Hematopoietic multipotent progenitor cell treated with erythropoietin and hydrocortisone succinate and interleukin-3 and kit ligand, for 6 days (in vitro differentiated cells): Measurements from ENCODE around the gene TMEM260.
"Not testable (repeated sequence)": the region's sequence is repeated elsewhere in the genome, so short reads cannot be mapped to it uniquely, and the experiment has no call there.

Experiments used
- DNase-seq: peaks from one replicate; pipeline ENCODE4 v3.0.0-alpha.2; 2015

The TMEM260 gene

DNA sequence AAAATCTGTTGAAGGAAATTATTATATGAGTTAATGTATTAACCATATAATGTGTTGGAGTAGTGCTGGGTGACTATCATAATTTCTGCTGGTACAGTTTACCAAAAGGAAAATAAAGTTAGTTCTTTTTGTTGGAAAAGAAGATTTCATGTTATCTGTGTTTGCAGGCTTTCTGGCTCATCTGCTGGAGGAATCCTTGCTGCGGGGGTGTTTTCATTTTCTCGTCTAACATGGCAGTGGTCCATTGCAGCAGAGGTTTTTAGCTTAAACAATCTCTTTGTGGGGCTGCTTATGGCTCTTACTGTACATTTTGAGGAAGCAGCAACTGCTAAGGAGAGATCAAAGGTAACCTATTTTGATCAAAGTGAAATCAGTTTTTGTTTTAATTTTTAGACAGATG is 24.1 kb downstream of the TMEM260 start:
- DNase-seq, result no peak

DNA sequence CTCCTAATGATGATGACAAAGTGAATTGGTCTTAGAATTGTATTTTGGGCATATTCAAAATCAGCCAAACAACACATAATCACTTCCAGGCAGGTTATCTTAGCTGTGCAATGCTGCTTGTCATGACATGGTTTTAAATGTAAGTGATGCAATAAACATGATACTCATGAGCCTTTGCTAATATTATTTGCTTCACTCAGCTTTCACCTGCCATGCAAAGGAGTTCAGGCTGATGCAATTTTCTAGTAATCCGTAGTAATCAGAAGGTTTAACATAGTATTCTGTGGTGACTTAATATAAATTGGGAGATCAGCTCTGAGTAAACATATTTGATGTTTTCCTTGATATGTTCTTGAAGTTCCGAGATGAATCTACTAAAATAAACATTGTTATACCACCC is 29.1 kb downstream of the TMEM260 start:
- DNase-seq, result no peak

DNA sequence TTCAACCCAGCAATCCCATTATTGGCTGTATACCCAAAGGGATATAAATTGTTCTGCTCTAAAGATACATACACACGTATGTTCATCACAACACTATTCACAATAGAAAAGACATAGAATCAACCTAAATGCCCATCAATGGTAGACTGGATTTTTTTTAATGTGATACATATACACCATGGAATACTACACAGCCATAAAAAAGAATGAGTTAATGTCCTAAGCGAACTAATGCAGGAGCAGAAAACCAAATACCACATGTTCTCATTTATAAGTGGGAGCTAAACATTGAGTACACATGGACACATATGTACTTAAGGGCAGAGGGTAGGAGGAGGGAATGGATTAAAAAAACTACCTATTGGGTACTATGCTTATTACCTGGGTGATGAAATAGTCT is 32.1 kb downstream of the TMEM260 start:
- DNase-seq, result not testable (repeated sequence)

DNA sequence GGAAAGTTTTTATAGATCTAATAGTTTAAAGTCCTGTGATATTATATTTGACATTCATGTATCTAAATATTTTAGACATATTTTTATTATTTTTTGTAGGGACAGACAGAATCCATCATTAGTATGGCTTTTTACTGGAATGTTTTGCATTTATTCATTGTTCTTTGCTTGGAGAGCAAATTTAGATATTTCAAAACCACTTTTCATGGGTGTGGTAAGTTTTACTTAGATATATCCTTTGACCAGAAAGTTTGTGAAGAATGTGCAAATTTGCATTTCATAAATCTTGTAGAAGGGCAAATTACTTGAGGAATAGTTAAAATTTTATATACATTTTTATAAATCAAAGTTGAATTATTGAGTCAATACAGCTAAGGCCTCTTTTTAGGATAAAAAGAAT is 37.5 kb downstream of the TMEM260 start:
- no peak for DNase-seq

DNA sequence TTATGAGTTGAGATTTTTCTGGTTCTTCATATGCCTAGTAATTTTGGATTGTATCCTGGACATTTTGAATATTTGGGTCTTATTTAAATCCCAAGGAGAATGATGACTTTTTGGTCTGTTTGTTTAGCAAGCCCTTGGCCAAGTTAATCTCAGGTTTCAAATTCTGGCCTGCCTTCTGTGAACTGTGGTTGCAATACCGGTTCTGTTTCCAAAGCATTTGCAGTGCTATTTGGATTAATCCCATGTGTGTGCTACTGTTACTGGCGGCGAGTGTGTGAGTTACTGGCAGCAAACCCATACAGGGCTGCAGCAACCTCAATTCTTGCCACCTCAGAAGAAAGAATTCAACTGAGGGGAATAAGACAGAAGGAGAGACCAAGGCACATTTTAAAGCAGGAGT is 51.1 kb downstream of the TMEM260 start:
- no peak for DNase-seq

DNA sequence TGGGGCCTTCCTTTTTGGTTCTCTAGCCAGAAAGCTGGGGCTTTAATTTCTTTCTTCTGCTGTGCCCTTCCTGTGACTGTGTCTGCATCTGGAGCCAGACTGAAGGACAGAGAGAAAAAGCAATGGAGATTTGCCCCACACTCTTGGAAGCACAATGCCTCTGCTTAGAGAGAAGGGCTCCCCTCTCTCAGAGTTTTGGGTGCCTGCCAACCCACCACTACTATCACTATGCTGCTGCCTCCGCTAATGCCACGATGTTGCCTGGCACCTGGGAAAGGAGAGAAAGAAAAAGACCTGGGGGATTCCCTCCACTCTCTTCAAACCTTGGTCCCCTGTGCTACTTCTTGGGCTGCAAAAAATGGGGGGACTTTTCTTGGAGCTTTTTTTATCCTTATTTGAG is 52.6 kb downstream of the TMEM260 start:
- peak; percentile 55 for DNase-seq

DNA sequence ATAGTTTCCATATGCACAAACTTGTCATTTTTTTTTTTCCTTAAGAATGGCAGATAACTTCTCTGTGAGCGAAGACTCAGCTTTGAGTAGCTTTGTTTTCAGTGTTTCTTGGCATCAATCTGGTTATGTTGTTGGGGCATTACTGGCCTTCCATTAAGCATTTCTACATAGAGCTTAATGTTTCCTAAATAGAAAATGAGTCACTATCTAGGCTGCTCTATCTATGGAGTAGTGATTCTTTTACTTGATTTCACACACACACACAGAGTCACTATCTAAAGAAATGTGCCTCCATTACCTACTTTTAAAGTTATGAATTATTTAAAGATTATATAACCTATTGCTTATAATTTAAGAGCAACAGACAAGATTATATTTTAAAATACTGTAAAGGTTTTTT is 53.9 kb downstream of the TMEM260 start:
- no peak for DNase-seq

DNA sequence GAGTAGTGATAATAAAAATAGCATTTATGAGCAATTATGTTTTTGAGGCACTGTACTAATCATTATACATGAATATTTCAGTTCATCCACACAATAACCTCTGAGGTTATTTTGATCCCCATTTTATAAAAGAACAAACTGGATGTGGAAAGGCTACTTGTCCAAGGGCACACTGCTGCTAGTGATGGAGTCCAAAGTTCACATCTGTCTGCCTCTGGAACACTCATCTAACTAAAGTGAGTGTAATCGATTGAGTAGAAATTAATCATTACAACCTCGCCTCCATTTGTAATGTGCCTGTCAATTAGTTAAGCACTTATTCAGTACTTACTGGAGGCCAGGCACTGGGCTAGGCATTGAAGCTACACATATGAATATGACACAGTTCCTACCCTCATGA is 55.4 kb downstream of the TMEM260 start:
- no peak for DNase-seq

DNA sequence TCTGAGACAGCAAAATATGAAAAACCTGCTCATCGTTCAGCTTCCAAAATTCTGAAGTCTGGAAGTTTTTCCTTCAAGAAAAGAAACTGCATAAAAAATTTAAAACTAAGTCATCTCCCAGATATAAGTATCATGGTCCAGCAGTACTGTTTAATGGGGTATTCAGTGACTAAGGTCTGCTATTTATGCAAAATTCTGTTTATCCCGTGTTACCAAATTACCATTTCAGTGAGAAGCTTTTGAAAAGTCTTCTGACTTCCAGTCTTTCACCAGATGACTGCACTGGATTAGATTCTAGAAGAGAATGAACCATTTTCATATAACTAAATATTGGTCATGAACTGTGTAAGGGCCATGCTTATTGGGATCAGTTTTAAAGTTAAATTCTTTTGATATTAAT is 67.9 kb downstream of the TMEM260 start:
- DNase-seq, result no peak

DNA sequence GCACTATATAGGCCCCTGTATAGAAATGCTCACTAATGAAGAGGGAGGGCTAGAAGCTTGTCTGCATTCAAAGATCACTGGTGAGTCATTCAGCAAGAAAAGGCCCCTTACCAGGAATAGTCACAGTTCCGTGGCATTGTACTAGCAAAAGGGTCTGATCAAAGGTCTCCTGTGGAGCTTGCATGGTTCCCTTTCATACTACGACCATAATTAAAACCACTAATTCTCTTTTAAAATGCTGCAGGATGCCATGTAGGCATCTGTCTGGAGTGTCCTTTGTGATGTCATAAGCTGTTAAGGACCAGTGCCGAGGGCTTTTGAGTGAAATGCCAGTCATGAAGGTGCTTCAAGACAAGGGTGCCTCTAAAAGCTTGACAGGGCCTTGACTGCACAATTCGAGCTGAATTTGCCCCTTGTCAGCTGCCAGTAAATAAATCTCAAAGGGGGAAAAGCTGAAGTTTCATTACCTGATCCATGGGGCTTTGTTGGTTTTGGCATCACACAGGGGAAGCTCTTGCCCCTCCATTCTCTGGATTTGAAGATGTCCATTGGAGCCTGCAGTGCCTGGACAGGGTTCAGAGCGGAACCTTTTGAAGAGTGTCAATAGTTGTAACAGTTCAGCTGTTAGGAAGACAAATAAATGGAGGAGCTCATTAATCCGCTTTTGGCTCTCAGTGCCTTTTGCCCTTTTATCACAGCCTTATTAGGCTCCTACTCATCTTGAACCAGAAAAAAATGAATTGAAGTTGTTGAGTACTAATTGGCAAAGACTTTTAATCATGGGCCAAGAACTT is 69.1 kb downstream of the TMEM260 start:
- DNase-seq, result no peak

DNA sequence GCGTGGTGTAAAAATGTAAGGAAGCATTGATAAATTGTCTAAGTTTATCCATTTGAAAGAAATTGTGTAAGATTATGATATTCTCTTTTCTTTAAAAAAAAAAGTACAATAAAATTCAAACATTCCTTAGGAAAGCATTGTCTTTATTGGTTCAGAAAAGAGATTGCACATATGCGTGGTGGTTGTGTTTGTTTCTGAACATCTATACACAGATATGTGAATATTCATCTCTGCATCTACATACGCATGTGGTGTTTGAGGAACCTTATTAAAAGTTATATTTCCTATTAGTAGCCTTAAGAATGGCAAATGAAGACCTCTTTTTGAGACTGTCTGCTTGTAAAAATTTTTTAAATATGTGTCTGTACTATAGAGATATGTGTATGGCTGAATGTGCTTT is 69.8 kb downstream of the TMEM260 start:
- no peak for DNase-seq

DNA sequence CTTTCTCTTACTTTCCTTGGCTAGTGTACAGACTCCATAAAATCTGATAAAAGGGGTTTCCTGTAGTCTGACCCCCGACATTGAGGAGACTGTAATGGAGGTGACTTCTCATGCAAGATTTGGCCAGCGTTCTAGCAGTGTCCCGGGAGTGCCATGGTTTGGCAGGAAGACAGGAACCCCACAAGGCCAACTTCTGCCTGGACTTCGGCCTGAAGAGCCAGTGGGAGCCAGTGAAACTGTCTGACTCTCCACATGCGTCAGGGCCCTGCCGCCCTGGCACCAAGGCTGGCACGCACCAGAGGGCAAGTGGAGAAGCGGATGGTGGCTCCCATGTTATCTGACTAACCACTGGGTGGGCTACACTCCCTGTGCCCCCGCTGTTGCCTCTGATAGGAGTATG is 70.5 kb downstream of the TMEM260 start:
- no peak for DNase-seq

DNA sequence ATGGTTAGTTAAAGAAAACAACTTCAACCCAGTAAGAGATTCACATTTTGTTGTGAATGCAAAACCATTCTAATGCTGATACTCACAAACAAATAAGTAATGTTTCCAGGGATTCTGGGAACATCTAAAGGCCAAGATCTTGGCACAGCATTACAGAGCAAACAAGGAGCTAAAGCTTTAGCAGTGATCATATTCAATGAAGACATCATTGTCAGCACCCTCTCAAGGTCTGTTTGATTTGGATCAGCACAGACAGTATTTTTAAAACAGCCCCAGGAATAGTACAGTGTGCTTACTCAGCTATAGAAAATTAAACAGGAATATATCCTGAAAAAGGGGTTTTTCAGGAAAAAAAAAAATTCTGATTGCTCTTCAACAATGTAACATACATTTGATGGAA is 71.4 kb downstream of the TMEM260 start:
- no peak for DNase-seq

DNA sequence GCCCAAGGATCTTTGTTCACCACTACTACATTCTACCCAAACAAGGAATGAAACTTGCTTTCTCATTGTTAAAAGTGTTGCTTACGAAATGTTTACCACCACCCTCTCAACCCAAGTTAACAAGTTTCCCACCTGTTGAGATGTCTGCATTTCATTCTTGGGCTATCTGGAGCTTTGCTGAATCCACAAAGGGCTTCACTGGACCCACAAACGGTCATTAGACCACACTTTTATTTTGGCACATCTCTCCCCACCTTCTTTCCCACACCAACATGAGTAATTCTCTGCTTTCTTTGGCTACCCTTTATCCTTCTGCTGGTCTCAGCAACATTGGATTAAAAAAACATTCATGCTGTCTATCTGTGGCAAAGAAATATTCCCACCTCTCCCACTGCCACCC is 78.0 kb downstream of the TMEM260 start:
- no peak for DNase-seq

DNA sequence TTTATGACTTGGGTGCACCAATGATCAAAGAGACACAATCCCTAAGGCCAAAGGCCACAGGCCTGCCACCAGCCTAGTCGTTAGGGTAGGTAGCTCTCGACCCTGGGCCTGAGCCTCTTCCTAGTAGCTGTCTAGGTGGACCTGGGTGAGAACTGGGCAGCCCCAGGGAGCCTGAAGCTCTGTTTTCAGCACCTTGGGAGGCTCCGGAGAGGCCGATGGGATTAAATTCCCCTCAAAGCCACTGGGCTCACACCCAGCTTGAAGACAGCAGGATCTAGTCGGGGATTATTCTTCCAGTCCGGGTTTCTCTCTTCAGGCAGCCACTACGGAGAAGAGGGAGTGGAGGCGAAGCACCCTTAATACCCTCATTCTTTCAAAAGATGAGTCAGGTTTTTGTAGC is 79.8 kb downstream of the TMEM260 start:
- DNase-seq, result no peak

DNA sequence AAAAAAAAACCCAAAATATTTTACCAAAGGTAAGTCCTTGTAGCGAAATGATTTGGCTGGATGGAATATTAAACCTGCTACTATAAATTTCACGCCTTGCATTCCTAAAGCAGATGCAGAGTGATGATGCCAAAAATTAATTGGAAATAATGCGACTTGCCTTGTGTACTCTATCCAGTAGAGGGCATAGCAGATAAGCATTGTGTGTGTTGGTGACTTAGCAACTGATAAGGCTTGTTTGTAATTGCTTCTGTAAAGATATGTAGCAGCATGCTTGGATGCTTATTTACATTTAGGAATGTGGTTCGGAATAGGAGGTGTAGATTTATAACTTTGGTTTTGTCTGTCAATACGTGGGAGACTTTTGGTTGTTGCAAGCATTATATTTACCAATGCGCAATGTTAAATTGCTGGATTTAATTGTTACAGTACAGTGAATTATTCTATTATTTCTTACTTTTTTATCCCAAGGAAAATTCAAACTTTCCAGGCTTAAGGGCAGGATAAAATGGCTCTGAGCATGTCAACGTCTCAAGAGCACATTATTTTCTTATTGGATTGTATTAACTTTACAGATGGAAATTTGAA is 80.5 kb downstream of the TMEM260 start:
- DNase-seq, result peak; percentile 81

DNA sequence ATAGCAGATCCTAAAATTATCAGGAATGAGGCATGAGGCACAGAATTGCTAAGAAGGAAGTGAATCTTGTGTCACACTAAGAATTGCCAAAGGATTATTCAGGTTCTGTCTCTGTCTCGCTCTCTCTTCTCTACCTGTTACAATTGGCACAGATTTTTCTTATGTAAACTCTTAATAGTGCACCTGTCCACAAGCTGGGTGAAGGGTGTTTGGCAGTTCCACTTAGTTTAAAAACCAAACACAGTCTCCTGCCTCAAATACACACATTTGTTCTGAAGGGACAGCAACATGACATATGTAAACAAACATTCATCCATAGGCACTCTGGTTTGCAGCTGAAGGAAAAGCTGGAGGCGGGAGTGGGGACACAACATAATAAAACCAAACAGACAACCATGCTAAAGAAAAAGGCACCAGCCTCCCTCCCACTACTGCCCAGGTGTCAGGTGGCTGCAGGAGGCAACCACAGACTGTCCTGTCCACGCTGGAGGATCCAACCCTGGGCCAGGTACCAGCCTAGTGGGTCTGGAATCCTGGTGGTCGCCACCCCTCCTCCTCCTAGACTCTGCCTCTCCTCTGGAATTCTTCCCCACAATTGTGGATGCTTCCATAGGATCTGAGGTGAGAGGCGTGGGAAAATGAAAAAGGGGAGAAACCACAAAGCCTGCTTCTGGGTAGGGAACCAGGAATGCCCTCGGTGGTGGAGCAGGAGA is 81.2 kb downstream of the TMEM260 start:
- no peak for DNase-seq

DNA sequence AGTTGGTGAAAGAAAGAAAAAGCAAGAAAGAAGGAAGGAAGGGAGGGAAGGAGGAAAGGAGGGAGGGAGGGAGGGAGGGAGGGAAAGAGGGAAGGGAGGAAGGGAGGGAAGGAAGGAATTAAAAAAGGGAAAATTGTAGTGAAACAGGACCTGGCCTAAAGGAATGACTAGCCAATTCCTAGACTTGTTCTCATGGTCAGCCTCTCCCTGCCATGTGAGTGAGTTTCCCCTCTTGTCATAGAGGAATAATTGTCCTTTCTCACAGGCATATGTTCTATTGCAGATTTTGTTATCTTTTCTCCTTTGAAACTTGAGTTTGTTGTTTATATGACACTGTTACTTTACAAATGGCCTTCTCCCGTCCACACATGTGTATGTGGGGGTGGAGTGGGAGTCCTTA is 81.9 kb downstream of the TMEM260 start:
- no peak for DNase-seq

DNA sequence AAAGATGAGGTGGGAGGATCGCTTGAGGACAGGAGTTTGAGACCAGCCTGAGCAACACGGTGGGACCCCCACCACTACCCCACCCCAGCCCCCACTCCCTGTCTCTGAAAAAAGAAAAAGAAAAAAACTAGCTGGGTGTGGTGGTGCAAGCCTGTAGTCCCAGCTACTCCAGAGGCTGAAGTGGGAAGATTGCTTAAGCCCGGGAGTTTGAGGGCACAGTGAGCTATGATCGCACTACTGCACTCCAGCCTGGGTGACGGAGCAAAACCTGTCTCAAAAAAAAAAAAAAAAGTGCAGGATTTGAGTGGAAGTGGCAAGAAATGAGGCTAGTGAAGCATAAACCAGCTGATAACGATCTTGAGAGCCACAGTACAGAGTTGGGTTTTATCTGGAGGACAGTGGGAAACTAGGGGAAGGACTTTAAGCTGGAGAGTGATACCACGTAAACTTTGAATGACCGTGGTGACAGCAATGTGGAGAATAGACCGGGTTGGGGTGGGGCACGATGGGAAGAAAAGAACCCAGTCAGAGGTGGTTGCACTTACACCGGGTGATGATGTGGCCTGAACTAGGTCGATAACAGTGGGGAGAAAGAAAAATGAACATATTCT is 85.3 kb downstream of the TMEM260 start:
- no peak for DNase-seq

DNA sequence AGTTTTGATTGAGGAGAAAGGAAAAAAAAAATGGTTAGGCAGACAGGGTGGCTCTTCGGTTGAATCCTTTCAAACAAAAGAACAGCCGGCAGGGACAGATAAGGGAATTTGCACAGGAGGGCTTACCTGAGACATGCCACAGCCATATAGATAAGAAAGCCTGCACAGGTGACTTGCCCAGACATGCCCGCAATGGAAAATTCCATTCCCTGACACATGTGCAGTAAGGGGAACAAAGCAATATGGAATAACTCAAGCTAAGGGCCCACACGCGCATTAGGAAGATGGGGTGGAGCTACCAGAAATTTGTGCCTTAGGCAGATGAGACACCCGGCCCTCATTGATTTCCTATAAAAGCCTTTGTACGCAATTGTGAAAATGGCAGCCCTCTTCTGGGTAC is 86.7 kb downstream of the TMEM260 start:
- no peak for DNase-seq

DNA sequence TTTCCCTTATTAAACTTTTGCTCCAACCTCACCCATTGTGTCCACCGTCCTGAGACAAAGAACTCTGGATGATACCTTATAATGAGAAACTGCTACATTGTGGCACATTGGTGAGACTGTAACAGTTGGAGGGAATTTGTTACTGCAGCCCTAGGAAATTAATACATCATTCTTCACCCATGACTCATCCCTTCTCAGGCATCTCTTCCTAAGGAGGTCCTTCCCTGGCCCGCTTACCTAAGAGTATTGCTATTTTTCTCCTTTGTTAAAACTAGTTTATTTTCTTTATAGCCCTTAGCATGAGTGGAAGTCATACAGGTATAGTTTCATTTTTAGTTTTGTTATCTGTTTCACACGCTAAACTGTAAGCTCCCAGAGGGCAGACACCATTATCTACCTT is 87.1 kb downstream of the TMEM260 start:
- DNase-seq, result no peak

DNA sequence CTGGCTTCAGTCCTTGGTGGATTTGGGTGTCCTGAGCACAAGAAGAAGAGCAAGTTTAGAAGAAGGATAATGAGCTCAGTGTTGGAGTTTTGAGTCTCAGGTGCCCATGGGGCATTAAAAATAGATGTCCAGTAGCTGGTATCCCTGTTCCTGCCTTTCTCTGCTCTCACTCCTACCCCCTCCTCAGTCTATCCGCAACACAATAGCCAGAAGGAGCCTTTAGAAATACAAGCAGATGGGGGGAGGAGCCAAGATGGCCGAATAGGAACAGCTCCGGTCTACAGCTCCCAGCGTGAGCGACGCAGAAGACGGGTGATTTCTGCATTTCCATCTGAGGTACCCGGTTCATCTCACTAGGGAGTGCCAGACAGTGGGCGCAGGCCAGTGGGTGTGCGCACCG is 87.7 kb downstream of the TMEM260 start:
- DNase-seq, result not testable (repeated sequence)

DNA sequence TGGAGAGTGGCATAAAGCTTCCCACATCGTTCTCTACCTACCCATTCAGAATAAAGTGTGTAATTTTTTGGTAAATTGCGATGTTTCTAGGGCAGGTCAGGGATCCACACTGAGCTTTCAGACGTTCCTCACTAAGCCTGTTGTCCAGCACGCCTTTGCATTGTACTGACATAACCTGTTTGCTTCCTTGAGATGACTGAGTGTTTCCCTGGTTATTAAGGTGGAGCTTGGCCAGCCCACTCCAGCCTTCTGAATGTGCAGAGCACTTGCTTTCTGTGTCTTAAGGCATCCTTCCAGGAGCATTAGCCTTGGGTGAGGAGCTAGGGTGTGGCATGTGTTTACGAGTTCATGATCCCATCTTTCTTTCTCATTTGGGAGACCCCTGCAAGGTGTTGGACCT is 96.4 kb downstream of the TMEM260 start:
- no peak for DNase-seq

DNA sequence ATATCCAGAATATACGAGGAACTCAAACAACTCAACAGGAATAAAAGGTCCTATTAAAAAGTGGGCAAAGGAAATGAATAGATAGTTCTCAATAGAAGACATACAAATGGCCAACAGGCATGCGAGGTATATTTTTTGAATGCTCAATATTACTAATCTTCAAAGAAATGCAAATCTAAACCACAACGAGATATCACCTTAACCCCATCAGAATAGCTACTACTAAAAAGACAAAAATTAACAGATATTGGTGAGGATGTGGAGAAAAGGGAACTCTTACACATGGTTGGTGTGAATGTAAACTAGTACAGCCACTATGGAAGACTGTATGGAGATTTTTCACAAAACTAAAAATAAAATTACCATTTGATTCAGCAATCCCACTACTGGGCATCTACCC is 99.2 kb downstream of the TMEM260 start:
- no peak for DNase-seq
